ENCODE data around the gene DOK7.

Gene DOK7

DNA sequence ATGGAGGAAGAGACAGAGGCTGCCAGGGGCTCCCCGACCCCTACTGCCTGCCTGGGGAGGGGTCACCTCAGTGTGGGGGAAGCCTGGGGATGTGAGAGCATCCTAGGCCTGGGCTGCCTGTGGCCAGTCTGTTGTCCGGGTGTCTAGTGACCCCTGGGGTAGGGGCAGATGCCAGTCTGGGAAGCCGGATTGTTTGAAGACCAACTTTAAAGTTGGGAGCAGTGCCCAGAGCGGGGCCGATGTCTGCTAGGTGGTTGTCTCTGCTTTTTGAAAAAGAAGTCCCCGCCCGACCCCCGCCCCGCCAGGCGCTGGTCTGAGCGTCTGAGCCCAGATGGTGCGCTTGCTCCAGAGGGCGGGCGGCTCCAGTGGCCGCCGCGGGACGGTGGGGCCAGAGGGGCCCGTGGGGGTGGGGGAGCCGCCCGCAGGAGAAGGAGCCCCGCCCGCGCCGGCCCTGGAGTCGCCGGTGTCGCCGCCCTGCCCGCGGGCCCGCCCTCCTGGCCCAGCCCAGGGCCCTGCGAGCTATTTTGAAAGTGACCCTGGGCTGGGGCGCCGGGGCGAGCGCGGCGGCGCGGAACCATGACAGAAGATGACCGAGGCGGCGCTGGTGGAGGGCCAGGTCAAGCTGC lies at the start of gene DOK7:
TSS of gene DOK7 (plus strand) at position 517 of the 626 bp plus-strand sequence. CDS start at position 587, 70 bp downstream.
- peaks cover 2% of the 10 kb centered on the region for H3K27me3 Mint-ChIP-seq
- no peaks in the 10 kb centered on the region for H3K4me1 Mint-ChIP-seq (ENCODE audit: low read depth)
- no peaks in the 10 kb centered on the region for H3K36me3 Mint-ChIP-seq
- peaks cover 3% of the 10 kb centered on the region for H3K9me3 Mint-ChIP-seq (ENCODE audit: low read depth)
- no peak within 1 kb of the TSS for H3K27ac Mint-ChIP-seq
- peak within 1 kb of the TSS; percentile 35 for H3K4me3 Mint-ChIP-seq

DNA sequence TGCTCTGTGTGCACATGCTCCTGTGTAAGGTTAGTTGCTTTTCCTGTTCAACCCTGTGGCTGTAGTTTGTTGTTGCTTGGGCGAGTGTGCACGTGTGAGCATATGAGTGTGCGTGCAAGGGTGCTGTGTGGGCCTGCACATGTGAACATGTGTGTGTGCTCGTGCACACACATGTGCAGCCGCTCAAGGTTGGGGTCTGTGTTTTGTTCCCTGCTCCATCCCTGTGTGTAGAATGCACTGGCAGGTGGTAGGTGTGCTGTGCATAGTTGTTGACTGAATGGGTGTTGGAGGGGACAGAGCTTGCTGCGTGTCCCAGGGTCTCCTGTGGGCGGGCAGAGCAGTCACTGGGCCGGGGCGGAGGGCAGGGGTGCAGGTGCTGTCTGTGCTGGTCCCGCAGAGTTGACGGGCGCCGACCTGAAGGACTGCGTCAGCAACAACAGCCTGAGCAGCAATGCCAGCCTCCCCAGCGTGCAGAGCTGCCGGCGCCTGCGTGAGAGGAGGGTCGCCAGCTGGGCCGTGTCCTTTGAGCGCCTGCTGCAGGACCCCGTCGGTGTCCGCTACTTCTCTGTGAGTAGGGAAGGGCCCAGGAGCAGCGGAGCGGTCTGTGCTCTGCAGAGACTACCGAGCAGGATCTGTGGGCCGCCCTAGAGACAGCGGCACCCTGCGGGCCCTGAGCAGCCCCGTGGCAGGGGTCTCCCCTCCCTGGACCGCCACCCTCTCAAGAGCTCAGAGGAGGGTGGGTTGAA lies 49.3 kb upstream of the DOK7 start:
- no peaks in the 10 kb centered on the region for H3K9me3 Mint-ChIP-seq (ENCODE audit: low read depth)

DNA sequence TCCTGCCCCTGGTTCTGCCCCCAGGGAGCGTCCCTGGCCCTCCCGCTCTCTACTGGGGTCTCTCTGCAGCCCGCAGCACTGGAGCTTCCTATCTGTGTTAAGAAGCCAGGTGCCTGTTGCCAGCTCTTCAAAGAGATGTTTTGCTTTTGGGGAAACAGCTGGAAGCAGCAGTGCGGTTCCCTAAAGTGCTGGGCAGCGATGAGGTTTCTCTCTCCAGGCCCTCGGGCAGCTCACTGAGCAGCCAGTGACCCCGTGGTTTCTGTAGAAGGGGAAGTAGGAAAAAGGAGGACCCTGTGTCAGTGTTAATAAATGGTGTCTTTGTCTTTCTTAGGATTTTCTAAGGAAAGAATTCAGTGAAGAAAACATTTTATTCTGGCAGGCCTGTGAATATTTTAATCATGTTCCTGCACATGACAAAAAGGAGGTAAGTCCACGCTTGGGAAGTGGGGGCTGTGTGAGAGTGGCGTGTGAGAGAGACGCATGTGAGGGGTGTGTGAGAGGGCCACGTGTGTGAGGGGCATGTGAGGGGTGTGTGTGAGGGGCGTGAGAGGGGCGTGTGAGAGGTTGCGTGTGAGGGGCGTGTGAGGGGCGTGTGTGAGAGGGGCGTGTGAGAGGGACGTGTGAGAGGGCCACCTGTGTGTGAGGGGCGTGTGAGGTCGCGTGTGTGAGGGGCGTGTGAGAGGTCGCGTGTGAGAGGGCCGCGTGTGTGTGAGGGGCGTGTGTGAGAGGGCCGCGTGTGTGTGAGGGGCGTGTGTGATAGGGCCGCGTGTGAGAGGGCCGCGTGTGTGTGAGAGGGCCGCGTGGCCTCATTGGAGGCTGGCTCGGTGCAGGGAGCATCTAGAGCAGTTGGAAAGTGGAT lies 48.5 kb upstream of the DOK7 start:
- H3K4me3 Mint-ChIP-seq = no peak overlapping the region
- no peaks in the 10 kb centered on the region for H3K27me3 Mint-ChIP-seq

More for the DNA sequence above, 49.3 kb upstream of the DOK7 start:
- Mint-ChIP-seq H3K36me3 (peaks cover 3% of the 10 kb centered on the region), H3K4me1 (ENCODE audit: low read depth) (no peaks in the 10 kb centered on the region), H3K4me3 (no peak overlapping the region), H3K27me3 (no peaks in the 10 kb centered on the region), H3K27ac (no peak overlapping the region)

GRCh38 chr4:3415471-3416141 lies 47.5 kb upstream of the DOK7 start:
- Mint-ChIP-seq H3K4me1 (ENCODE audit: low read depth) (no peaks in the 10 kb centered on the region), H3K36me3 (peaks cover 3% of the 10 kb centered on the region), H3K9me3 (ENCODE audit: low read depth) (no peaks in the 10 kb centered on the region), H3K27me3 (no peaks in the 10 kb centered on the region), H3K27ac (no peak overlapping the region), H3K4me3 (no peak overlapping the region)

More for the DNA sequence above, 48.5 kb upstream of the DOK7 start:
- no peaks in the 10 kb centered on the region for H3K9me3 Mint-ChIP-seq (ENCODE audit: low read depth)
- H3K27ac Mint-ChIP-seq = no peak overlapping the region
- peaks cover 3% of the 10 kb centered on the region for H3K36me3 Mint-ChIP-seq
- no peaks in the 10 kb centered on the region for H3K4me1 Mint-ChIP-seq (ENCODE audit: low read depth)

- no peaks in the 10 kb centered on the region for H3K4me1 Mint-ChIP-seq (ENCODE audit: low read depth)
- peaks cover 3% of the 10 kb centered on the region for H3K36me3 Mint-ChIP-seq
- H3K27ac Mint-ChIP-seq = no peak overlapping the region
- H3K9me3 Mint-ChIP-seq (ENCODE audit: low read depth) = no peaks in the 10 kb centered on the region
- H3K4me3 Mint-ChIP-seq = no peak overlapping the region
- H3K27me3 Mint-ChIP-seq = no peaks in the 10 kb centered on the region
These were observed 46.8 kb upstream of the DOK7 start for GRCh38 chr4:3416270-3416669.

- Mint-ChIP-seq H3K4me3 (no peak overlapping the region), H3K27me3 (no peaks in the 10 kb centered on the region), H3K4me1 (ENCODE audit: low read depth) (no peaks in the 10 kb centered on the region), H3K36me3 (peaks cover 3% of the 10 kb centered on the region), H3K9me3 (ENCODE audit: low read depth) (no peaks in the 10 kb centered on the region), H3K27ac (no peak overlapping the region)
These were observed 46.3 kb upstream of the DOK7 start for GRCh38 chr4:3416821-3417221.

DNA sequence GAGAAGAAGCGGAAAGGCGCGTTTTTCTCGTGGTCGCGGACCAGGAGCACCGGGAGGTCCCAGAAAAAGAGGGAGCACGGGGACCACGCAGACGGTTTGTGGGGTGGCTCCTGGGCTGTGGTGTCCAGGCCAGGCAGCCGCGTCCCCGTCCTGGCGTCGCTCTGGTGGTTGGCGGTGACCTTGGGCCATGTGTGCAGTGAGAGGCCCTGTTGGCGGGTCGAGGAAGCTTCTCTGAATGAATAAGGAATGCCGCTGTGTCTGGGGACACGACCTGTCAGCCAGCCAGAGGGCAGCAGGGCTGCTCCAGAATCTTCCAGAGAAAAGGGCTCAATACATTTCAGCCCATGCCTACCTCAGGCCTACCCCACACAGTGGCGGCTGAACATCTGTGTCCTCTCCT lies 45.7 kb upstream of the DOK7 start:
- H3K4me3 Mint-ChIP-seq = no peak overlapping the region
- peaks cover 3% of the 10 kb centered on the region for H3K36me3 Mint-ChIP-seq
- no peaks in the 10 kb centered on the region for H3K4me1 Mint-ChIP-seq (ENCODE audit: low read depth)
- no peak overlapping the region for H3K27ac Mint-ChIP-seq
- H3K9me3 Mint-ChIP-seq (ENCODE audit: low read depth) = no peaks in the 10 kb centered on the region
- no peaks in the 10 kb centered on the region for H3K27me3 Mint-ChIP-seq

- Mint-ChIP-seq H3K4me3 (no peak overlapping the region), H3K4me1 (ENCODE audit: low read depth) (no peaks in the 10 kb centered on the region), H3K27me3 (no peaks in the 10 kb centered on the region), H3K9me3 (ENCODE audit: low read depth) (no peaks in the 10 kb centered on the region), H3K27ac (no peak overlapping the region), H3K36me3 (peaks cover 3% of the 10 kb centered on the region)
These were observed 44.9 kb upstream of the DOK7 start for GRCh38 chr4:3418029-3418762.

GRCh38 chr4:3419836-3420605 lies 43.1 kb upstream of the DOK7 start:
- no peak overlapping the region for H3K4me3 Mint-ChIP-seq
- peaks cover 3% of the 10 kb centered on the region for H3K36me3 Mint-ChIP-seq
- no peaks in the 10 kb centered on the region for H3K27me3 Mint-ChIP-seq
- no peak overlapping the region for H3K27ac Mint-ChIP-seq
- H3K4me1 Mint-ChIP-seq (ENCODE audit: low read depth) = no peaks in the 10 kb centered on the region
- no peaks in the 10 kb centered on the region for H3K9me3 Mint-ChIP-seq (ENCODE audit: low read depth)

DNA sequence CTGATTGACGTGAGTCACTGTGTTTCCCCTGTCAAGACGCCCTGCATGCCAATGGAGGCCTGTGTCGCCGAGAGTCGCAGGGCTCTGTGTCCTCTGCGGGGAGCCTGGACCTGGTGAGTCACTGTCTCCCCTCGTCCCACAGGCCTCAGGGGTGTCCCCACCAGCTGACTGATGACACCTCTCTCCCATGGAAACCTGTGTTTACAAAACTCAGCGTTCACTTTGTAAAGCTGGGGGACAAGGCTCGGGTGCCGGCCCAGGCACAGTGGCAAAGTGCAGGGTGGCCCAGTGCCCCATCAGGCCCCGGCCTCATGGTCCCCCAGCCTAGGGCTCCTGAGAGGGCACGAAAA lies 42.5 kb upstream of the DOK7 start:
- Mint-ChIP-seq H3K9me3 (ENCODE audit: low read depth) (no peaks in the 10 kb centered on the region), H3K4me3 (no peak overlapping the region), H3K36me3 (peaks cover 3% of the 10 kb centered on the region), H3K27me3 (no peaks in the 10 kb centered on the region), H3K27ac (no peak overlapping the region), H3K4me1 (ENCODE audit: low read depth) (no peaks in the 10 kb centered on the region)

- Mint-ChIP-seq H3K4me1 (ENCODE audit: low read depth) (no peaks in the 10 kb centered on the region), H3K36me3 (peaks cover 3% of the 10 kb centered on the region), H3K9me3 (ENCODE audit: low read depth) (no peaks in the 10 kb centered on the region), H3K27ac (no peak overlapping the region), H3K27me3 (no peaks in the 10 kb centered on the region), H3K4me3 (no peak overlapping the region)
These were observed 42.1 kb upstream of the DOK7 start for GRCh38 chr4:3420956-3421355.

DNA sequence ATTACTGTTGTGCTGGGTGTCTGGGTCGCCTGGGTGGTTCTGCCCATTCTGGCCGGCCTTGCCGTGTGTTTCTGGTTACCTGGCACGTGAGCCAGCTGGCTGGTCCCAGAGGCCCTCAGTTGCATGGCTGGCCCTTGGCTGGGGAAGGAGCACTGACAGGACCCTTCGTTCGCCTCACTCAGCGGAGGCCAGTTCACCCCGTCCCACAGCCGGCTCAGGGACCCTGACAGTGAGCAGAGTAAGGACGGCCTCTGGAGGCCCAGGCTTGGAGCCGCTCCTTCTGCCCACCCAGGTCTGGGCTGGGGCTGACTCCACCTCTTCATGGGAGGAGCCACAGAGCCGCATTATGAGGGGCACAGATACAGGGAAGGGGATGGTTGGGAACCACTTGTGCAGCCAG lies 41.6 kb upstream of the DOK7 start:
- Mint-ChIP-seq H3K4me1 (ENCODE audit: low read depth) (no peaks in the 10 kb centered on the region), H3K27ac (no peak overlapping the region), H3K9me3 (ENCODE audit: low read depth) (no peaks in the 10 kb centered on the region), H3K4me3 (no peak overlapping the region), H3K36me3 (peaks cover 3% of the 10 kb centered on the region), H3K27me3 (no peaks in the 10 kb centered on the region)

GRCh38 chr4:3422241-3422801 lies 40.8 kb upstream of the DOK7 start:
- H3K27me3 Mint-ChIP-seq = no peaks in the 10 kb centered on the region
- no peak overlapping the region for H3K27ac Mint-ChIP-seq
- no peak overlapping the region for H3K4me3 Mint-ChIP-seq
- peaks cover 3% of the 10 kb centered on the region for H3K36me3 Mint-ChIP-seq
- no peaks in the 10 kb centered on the region for H3K9me3 Mint-ChIP-seq (ENCODE audit: low read depth)
- no peaks in the 10 kb centered on the region for H3K4me1 Mint-ChIP-seq (ENCODE audit: low read depth)
